ENCODE measurements around the gene GPC3. TPM values are rescaled to one million over a fixed set of nuclear protein-coding genes. Genes with fewer than 3 reads are reported as not detected.
"Not testable (repeated sequence)": the region's sequence is repeated elsewhere in the genome, so short reads cannot be mapped to it uniquely, and the experiment has no call there.

Gene GPC3
- total RNA-seq (2014; rRNA removed; shearing (Covaris generic)) = 0.16 and 1.3 TPM in 2 replicates

DNA sequence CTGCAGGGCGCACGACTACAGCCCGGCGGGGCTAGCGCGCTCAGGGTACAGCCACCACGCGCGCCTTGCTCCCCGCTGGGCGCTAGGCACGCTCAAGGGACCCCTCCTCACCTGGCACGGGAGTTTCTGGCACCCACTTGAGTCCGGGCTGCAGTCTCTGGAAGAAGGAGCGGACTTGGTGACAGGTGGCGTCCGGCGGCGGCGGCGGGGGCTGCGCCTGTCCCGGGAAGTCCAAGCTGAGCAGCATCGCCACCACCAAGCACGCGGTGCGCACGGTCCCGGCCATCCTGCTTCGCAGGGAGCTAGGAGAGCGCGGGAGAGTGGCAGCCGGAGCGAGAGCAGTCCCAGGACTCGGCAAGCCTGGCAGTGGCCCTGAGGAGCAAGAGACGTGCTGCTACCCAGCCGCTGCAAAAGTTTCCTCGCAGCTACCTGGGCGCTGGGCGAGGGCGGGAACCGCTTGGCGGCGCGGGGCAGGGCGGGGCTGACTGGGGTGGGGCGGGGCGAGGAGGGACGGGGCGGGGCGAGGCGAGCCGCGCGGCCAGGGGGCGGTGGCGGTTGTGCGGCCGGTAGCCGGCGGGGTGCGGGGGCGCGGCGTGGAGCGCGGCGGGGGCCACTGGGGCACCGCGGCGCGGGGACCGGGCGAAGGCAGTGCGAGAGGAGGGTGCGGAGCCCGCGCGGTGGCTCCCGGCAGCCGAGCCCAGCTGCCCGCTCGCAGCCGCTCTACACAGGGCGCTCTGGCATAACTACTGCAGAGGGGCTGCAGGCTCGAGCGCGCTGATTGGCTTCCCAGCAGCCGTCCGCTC, at the start of gene GPC3:
Gene GPC3, minus strand, starts transcription at position 431 of the 803 bp plus-strand sequence.
- DNase-seq (ENCODE audit: low spot score) = peak; percentile 26

DNA sequence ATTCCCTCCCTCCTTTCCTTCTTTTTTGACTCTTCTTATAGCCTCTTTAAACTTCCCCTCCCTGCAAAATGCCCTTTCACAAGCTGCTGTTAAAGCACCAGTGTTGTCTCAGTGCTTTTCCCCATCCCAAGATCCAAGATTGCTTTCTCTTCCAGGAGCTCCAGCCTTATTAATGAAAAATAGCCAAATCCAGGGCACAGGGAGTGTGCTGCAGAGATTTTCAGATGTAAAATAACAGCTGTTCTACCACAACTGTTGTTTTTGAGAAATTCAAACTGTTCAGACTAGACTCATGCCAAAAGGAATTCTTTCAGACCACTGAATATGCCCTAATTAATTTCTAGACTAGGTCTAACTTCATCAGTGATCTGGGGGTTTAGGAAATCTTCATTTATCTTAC, 47.0 kb upstream of the GPC3 start:
- no peak for DNase-seq (ENCODE audit: low spot score)

DNA sequence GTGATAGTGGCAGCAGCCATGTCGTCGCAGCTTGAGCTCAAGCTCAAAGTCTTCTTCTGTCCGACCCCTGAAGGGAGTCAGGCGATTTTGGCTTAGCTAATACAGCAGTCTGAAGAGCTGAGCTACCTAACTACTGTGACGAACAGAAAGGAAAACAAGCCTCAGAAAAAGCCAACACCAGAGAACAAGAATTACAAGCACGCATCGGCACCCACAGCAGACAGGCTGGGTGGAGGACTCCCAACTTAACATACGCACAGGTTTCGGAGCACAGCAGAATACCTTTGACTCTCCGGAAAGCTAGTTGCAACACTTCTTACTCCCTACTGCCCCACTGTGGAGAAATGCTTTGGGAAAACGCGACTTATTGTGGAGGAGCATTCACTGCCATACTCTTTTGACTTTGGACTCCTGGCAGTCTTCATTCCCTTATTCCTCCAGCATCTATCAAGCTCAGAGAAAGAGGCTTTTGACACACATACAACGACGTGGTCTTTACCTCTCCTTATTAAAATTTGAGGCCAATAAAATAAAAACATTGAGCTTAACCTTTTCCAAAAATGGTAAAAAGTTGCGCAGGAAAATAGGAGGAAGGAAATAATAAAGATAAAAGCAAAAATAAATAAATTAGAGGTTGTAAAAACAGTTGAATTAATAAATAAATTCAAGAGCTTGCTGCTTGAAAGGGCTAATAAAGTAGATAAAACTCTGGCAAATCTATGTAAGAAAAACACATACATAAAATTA, 41.3 kb upstream of the GPC3 start:
- peak; percentile 81 for DNase-seq (ENCODE audit: low spot score)

DNA sequence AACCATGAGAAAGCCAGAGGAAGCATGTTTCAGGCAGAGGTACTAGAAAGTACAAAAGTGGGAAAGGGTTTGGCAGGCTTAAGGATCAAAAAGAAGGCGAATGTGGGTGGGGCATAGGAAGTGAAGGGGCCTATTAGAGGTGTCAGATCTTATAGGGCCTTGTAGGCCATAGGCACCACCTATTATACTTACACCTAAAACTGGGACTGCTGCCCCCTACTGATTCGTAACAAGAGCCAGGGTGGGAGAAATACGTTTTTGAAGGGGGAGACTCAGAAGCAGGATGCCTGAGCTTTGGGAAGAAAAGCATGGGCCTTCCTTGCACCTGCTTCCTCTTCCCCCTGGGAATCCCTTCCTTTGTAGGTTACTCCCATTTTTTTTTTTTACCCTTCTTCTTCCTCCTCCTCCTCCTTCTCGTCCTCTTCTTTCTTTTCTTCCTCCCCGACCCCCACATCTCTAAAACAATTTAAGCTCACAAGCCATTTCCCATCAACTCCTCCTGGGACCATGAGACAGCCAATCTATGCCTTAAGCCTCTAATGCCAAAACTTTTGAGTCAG, 40.7 kb upstream of the GPC3 start:
- no peak for DNase-seq (ENCODE audit: low spot score)

DNA sequence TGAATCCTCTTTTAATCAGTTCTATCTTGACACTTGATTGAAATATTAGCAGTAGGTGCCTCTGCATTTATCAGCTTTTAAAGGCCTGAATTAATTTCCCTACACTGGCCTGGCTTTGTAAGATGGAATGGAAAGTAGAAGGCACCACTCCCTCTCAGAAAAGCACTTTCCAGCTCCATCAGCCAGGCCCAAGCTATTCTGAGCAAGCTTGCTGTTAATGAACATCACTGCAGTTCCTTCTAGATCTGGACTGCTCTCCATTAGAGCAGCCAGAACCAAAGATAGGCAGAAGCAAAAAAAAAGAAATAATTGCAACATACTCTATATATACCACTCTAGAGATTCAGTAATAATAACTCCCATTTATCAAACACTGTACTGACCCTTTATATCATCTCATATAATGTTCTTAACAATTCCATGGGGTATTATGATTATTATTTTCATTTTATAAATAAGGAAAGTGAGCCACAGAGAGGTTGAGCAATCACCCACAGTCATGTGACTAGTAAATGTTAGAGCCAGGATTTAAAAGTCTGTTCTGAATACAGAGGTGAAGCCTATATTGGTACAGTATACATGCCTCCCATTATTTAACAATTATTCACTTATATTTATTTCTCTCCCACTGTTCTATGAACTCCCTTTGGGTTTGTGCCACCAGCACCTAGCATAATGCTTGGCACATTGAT, 39.4 kb upstream of the GPC3 start:
- no peak for DNase-seq (ENCODE audit: low spot score)

DNA sequence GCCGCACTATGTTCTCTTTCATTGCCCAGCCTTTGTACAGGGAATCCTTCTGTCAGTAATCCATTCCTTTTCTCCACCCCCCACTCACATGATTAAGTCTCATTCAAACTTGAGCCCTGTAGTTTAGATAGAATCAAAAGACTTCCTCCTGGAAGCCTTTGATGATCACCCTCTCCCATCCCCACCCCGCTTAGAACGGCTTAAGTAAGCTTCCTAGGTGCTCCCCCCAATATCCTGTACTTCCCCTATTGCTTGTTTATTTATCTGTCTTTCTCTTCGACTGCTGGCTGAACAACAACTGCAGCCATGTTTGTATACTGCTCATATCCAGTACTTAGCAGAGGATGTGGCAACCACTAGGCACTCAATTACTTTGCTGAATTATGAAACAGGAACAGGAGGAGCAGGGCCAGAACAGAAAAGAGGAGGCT, 38.5 kb upstream of the GPC3 start:
- DNase-seq (ENCODE audit: low spot score) = no peak

DNA sequence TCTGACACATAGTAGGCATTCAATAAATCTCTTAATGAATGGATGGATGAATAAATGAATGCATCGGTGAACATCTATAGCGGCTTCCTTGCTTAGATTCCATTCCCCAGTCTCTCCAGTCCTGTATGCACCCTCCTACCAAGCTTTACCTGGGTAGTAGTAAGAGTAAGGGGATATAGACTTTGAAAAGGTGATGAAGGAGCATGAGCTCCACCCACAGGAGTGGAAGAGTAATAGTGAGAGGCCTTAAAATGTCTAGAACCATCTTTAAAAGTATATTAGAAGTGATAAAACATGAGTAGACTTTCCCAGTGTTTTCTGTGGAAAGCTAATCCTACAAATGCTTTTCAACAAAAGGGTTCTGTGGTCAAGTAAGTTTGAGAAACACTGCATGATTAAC, 35.5 kb upstream of the GPC3 start:
- no peak for DNase-seq (ENCODE audit: low spot score)

DNA sequence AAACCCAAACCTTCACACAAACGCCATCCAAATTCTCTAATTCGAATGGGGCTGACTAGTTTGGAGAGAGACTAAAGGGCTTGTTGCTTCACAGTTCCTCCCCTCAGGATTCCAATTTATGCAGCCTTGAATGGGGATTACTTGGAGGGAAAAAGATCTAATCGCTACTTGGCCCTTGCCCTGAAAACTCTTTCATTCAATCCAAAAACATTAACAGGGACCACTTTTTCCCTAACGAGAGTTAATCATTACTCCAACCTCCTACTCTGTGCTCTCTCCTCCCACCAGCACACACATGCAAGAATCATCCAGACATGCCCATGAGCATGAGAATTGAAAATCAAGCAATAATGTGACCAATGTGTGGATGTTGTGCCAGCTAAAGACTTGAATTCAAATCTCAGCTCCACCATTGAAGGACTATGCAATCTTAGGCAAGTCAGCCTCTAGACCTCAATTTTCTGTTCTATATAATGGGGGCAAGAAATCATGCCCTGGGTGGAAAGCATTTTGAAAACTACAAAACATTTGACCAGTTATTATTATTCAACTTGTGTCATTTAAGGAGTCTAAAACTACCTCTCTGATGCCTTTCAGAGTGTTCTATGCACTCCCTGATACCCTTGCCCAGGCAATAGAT, 34.3 kb upstream of the GPC3 start:
- DNase-seq (ENCODE audit: low spot score) = no peak

DNA sequence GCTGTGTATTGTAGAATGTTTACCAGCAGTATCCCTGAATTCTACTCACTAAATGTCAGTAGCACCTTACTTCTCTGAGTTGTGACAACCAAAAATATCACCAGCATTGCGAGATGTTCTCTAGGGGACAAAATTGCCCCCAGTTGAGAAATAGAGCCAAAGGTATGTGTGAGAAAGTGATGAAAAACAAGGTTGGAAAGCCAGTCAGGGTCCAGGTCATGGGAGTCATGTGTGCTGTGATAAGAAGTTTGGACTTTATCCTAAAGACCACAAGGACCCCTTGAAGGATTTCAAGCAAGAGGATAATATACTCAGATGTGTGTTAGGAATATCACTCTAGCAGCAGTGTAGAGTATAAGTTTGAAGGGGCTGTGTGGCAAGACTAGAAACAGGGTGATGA, 30.9 kb upstream of the GPC3 start:
- not testable (repeated sequence) for DNase-seq (ENCODE audit: low spot score)

DNA sequence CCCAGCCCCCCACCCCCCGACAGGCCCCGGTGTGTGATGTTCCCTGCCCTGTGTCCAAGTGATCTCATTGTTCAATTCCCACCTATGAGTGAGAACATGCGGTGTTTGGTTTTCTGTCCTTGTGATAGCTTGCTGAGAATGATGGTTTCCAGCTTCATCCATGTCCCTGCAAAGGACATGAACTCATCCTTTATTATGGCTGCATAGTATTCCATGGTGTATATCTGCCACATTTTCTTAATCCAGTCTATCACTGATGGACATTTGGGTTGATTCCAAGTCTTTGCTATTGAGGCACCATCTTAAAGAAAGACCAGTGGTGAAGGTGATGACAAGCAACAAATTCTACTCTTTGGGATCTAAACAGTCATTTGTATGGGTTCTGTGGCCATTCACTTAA, 30.1 kb upstream of the GPC3 start:
- not testable (repeated sequence) for DNase-seq (ENCODE audit: low spot score)

DNA sequence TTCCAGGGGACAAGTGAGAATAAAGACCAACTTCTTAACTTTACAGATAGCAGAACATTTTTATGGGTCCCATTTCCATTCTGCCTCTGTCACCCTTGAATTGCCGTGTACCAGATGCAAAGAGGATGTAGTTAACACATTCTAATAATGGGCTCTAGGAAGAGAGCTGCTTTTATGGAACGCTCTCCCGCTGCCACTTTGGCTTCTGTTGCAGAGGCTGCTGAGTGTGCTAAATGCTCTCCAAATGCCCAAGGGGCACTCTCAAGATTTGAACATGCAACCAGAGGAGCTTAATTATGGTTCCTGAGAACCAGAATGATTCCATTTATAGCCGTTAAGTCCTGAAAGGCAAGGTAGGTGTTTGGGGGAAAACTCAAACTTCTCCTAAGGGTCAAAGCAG, 28.1 kb upstream of the GPC3 start:
- DNase-seq (ENCODE audit: low spot score) = no peak

DNA sequence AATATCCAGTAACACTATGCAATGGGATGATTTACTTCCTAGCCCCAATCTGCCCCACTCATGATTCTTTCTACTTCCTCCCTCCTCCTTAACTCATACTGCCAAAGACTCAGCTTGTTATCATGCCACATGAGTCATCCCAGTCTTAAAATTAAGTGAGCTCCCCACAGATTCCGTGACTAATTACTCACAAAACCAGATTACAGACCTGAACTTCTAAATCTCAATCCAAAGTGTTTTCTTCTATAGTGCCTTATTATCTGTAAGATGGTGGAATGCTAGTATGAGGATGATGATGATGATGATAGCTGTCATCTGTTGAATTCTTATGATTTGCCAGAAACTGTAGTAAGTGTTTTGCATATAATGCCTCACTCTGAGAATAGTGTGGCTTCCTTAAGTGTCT, 27.7 kb upstream of the GPC3 start:
- DNase-seq (ENCODE audit: low spot score) = no peak

DNA sequence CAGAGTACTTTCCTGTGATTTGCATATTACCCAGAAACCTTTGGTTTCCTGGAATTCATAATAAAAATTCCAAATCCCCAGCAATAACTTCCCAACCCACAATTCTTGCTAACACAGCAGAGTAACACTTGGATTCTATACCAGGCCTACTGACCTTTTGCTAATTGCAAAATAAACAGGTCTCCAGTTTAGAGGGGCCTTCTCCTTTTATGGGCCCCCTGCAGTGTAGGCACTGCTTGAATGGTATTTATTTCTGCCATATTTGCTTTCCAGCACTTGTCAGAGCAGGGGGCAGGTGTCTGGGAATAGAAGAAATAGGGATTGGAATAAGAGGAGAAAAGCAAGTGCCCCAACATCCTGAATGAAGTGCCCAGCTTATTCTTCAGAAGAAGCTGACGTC, 25.3 kb upstream of the GPC3 start:
- DNase-seq (ENCODE audit: low spot score) = no peak

DNA sequence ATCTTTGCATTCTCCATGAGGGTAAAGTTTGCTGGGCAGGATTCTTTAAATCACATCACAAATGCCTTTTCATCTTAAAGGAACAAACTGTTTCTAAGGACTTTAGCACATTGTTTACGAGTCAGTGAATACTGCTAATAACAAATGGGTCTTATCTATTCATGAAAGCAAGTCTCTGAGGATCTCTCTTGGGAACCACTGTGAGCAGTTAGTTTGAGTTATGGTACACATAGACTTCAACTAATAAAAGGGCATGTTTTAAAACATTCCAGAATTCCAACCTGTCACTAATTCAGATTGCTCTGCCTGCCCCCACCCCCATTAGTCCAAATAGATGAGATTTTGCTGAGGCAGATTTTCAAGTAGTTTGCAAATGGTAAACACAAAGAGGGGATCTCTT, 22.3 kb upstream of the GPC3 start:
- DNase-seq (ENCODE audit: low spot score) = no peak

DNA sequence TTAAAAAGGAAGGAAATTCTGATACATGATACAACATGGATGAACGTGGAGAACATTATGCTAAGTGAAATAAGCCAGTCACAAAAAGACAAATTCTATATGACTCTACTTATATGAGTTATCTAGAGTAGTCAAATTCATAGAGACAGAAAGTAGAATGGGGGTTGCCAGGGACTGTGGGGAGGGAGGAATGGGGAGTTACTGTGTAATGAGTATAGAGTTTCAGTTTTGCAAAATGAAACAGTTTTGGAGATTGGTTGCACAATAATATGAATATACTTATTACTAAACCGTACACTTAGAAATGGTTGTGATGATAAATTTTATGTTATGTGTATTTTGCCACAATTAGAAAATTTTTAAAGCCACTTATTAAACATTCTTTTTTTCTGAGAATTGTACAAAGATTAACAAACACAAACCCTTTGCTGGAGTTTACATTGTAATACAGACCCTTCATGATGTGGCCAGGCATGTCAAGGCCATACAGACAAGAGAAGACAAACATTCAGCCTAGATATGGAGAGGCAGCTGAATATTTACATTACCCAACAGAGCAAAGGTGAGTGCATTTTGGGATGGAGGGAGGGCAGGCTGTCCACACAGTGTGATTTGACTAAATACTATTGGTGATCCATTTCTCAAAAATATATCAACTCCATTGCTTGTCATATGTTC, 21.2 kb upstream of the GPC3 start:
- no peak for DNase-seq (ENCODE audit: low spot score)

DNA sequence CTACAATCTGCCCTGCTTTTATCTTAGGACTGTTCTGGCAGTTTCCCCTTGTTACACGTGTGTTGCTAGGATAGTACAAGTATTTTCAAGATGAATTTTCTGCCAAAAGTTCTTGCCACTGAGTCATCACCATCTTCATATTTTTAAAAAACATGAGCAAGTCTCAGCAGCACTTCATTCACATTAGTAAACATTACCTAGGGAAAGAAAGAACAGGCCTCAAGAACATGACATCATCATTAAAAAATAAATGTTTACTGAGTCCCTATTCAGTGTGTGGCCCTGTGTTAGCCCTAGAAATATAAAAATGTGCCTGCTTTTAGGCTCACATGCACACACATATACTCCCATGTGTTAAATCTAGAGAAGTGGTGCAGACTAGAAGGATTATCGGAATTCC, 18.7 kb upstream of the GPC3 start:
- no peak for DNase-seq (ENCODE audit: low spot score)

DNA sequence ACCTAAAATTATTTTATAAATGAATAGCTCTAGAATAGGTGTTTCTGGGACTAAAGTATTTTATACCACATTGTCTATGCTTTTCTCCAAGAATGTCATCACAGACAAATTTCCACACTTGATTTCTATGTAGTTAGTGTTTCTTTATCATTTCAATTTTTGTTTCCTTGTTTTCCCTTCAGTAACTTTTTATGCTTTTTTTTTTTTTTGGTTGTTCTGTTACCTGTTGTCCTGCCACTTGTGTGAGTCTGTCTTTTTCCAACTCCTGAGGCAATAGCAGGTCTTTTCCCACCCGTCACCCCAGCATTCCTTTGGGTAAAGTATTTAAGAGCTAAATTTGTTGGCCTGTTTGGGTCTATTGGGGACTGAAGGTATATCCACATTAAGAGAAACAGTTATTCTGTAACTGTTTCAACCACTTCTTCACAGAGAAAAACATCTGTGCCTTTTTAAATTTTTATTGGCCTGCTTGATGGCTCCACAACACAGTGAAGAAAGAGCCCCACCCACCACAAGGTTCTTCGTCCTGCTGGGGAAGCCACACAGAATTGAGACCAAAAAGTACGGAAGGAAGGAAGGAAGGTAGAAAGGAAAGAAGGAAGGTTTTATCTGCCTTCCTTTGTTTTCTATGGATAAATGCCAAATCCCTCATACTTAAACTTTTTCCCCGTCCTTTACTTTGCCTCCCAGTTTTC, 17.7 kb upstream of the GPC3 start:
- DNase-seq (ENCODE audit: low spot score) = no peak

DNA sequence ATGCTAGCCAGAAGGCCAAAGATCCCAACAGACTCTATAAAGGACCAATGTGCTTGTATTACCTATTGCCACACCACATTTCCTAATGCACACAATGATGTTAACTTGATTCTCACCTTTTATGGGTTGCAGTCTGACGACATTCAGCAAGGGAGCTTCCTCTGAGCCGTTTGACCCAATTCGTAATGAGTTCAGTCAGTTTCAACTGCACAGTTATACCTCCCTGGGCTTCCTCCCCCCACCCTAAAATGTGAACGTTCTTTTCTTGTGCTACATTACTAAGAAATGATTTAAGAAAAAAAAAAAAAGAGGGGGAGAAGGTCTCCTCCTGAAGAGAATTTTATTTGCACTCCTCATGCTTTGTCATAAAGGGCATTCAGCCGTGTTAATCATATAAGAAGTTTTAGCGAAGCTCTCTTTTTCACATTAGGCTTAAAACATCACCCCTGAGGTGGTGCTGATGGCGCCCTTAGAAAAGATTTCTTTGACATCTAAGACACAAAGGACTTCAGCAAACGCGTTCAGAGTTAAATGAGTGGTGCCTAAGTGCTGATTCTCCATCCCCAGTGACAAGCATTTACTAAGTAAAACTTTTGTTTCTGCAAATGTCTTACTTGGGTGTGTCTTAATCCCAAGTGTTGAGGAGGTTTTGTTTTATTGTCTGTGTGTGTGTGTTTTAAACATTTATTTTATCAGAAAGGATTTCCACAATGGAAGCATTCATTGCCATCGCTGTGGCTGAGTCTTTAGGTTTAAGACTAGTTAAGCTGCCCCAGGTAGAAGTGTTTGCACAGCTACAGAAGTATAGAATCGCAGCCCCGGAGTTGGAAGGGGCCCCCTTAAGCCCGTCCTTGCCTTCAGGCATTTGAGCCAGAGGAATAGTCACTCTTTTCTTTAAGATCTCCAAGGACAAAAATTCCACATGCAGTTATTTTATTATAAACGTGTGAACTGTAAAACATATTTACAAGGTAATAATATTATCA, 15.2 kb upstream of the GPC3 start:
- no peak for DNase-seq (ENCODE audit: low spot score)

DNA sequence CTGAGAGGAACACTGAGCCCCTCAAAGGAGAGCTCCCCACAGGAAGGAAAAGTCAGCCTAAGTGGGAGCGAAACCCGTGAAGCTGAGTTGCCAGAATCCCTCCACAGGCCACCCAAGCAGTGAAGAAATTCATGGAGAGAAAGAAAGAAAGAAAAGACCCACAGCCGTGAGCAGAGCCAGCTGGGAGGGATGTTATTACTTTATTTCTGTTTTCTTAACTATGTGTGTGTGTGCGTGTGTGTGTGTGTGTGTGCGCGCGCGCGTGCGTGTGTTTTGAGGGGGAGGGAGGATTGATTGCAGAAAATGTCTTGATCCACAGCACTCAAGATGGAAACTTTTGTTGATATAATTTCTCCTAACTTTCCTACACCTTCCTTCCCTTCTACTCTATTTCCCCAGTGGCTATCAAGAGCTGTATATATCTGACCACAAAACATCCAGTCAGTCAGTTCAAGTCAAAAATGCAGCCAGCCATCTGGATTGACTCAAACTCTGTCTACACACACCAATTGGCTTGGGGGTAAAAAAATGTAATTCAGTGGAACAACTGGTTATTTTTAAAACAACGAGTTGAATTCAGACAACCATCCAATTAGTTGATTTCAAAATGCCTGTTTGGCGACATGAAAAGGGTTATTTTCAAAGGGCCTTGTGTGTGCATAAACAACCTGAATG, 13.8 kb upstream of the GPC3 start:
- no peak for DNase-seq (ENCODE audit: low spot score)
